ENCODE measurements around the gene ZSCAN30.

DNA sequence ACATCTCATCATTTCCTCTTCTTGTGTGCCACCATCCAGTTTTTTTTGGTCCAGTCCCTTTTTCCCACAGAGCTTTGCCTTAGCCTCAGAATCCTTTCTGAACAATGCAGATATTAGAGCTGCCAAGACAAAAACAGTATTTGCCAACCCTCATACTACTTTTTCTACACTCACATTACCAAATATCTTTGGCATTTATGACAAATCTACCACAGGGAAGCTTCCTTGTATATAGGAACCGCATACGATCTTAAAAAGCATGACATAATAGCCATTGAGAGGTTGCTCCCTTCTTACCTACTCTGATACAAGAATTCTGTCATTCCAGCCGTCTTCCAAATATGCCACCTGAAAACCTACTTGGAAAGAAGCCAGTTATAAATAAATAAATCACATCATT lies 44.8 kb upstream of the ZSCAN30 start:
- no peak for TF ChIP-seq POLR2A (IDR thresholded peaks at IDR 0.05)
- TF ChIP-seq, protein P1, sequence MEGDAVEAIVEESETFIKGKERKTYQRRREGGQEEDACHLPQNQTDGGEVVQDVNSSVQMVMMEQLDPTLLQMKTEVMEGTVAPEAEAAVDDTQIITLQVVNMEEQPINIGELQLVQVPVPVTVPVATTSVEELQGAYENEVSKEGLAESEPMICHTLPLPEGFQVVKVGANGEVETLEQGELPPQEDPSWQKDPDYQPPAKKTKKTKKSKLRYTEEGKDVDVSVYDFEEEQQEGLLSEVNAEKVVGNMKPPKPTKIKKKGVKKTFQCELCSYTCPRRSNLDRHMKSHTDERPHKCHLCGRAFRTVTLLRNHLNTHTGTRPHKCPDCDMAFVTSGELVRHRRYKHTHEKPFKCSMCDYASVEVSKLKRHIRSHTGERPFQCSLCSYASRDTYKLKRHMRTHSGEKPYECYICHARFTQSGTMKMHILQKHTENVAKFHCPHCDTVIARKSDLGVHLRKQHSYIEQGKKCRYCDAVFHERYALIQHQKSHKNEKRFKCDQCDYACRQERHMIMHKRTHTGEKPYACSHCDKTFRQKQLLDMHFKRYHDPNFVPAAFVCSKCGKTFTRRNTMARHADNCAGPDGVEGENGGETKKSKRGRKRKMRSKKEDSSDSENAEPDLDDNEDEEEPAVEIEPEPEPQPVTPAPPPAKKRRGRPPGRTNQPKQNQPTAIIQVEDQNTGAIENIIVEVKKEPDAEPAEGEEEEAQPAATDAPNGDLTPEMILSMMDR (IDR thresholded peaks at IDR 0.05), result no peak

Data from heart left ventricle (tissue), 13 donors.